HG02642 (cell line): ENCODE data around the gene PCSK6.
"Not testable (repeated sequence)": the region's sequence is repeated elsewhere in the genome, so short reads cannot be mapped to it uniquely, and the experiment has no call there.

Experiments
- ATAC-seq: cut with Tn5 transposase; IDR thresholded peaks from one replicate; pipeline ENCODE4 v1.9.1; 2021; ENCODE audit warnings: mild to moderate bottlenecking; ENCODE audit not compliant: unreplicated experiment, poor library complexity

Gene PCSK6

GRCh38 chr15:101390060-101390459 lies 99.4 kb downstream of the PCSK6 start:
- no peak for ATAC-seq

GRCh38 chr15:101389362-101389761 lies 100.1 kb downstream of the PCSK6 start:
- ATAC-seq = no peak

DNA sequence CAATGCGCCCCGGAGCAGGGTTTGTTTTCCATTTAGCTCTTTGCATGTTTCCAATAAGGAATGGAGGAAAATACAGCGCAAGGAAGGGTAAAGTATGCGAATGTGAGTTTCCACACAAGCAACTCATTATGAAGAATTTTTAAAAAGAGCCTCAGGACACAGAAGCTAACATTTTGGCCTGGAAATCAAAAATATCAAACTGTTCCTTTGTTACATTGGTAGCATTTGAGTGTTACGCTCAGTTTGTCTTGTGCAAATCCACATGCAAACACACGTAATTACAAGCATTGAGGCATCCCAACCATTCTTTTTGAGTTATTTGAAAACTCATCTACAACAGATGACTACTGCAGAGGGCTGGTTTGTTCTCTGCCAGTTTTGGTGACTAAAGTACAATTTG lies 101.5 kb downstream of the PCSK6 start:
- ATAC-seq = no peak

- no peak for ATAC-seq
Measured at GRCh38 chr15:101387574-101387973, 101.9 kb downstream of the PCSK6 start.

GRCh38 chr15:101386967-101387366 lies 102.5 kb downstream of the PCSK6 start:
- ATAC-seq = no peak

- no peak for ATAC-seq
Measured at GRCh38 chr15:101386006-101386405, 103.5 kb downstream of the PCSK6 start.

DNA sequence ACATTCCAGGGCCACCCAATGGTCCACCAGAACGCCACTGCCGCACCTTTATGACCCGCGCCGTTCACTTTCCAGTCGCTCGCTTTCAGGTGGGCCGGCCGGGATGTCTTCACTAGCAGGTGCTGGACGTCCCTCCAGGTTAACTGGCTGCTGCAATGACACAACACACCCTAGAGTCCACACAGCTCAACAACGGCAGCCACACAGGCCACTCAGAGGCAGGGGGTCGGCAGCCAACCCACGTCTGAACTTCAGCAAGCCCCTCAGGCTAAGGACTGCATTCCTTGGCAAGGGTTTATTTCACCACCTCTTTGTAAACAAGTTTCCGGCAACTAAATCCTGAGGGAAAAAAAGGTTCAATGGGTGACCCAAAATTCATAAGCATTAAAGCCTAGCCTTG lies 105.2 kb downstream of the PCSK6 start:
- no peak for ATAC-seq

DNA sequence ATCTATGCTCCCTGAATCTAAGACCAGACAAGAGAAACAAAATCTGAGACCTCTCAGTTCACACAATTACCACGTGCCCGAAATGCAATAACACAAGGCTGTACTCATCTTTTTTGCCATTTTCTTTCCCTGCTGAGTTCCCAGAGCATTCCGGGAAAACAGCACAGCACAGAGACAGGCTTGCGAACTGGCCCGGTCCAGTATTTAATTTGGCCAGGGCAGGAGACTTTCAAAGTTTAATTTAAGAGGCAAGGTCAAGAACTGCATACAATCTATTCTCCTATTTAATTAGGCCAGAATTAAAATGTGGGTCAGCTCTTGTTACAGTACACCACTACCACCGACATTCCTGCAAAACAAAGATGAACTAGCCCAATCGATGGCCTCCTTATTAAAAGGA lies 107.0 kb downstream of the PCSK6 start:
- ATAC-seq = no peak

DNA sequence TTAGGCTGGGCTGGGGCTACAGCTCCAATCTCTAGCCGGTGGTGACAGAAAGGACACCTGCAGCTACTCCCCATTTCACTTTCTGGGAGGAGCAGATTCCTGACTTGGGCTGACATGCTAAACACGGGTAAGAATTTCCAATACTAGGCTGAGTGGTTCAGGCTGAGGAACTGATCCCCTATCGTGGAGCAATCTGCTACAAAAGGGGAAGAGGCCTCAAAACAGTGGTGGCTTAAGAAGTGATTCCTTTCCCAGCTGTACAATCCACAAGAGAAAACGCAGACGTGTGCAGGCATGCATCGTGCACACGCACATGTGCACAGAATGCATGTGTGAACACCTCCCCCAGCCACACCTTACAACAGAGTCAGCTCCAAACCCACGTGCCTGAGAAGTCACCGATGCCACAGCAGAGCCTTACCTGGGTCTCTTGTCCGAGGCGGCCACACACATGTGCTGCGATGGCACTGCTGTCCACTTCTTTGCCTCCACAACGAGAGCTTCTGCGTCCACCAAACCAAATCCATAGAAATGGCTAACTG lies 107.8 kb downstream of the PCSK6 start:
- no peak for ATAC-seq

- ATAC-seq = no peak
Measured at GRCh38 chr15:101380146-101380545, 109.4 kb downstream of the PCSK6 start.

GRCh38 chr15:101379647-101380046 lies 109.9 kb downstream of the PCSK6 start:
- ATAC-seq = no peak

- ATAC-seq = no peak
Measured at GRCh38 chr15:101378879-101379278, 110.6 kb downstream of the PCSK6 start.

GRCh38 chr15:101378171-101378755 lies 111.2 kb downstream of the PCSK6 start:
- ATAC-seq = no peak

GRCh38 chr15:101376615-101377395 lies 112.7 kb downstream of the PCSK6 start:
- no peak for ATAC-seq

GRCh38 chr15:101375006-101375405 lies 114.5 kb downstream of the PCSK6 start:
- ATAC-seq = not testable (repeated sequence)

DNA sequence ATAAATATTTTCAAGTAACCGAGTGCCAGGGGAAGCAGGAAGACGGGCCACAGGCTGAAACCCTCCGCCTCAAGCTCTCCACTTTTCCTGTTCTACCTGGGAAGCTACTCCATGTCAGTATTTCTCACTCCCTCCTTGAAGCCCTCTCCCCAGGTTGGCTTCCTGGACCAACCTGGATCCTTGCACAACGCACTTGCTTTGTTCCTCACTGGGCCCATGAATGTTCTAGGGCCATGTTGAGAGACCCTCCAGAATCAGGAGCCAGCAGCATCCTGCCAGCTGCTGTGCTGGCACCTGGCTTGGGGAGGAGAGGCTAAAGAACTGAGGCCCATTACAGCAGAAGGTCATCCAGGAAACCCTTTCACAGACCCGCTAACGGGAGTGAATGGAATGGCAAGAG lies 115.2 kb downstream of the PCSK6 start:
- no peak for ATAC-seq

GRCh38 chr15:101373577-101373976 lies 115.9 kb downstream of the PCSK6 start:
- no peak for ATAC-seq

DNA sequence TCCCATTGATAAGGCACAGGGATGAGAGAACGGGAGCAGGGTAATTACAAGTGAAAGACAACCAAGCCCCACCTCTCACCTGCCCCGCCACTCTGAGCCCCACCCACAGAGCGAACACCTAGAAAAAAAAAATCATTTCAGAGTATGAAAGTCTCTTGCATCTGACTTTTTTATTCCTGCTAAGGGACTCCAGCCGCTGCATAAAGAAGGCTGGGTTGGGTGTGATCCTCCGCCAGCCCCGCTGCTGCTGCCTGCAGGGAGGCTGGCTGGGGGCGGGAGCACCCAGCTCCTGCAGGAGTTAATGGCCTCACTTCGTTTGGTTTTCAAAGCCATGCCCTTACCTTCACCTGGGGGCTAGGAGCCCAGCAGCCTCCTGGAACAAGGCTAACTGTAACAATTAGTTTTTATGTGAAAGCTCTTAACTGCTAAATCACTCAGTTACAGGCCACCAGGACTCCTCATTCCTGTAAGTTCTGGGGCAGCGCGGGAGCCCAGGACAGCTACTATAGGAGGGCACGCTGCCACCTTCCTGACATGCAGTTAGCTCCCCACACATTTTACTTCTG lies 116.5 kb downstream of the PCSK6 start:
- ATAC-seq = no peak

GRCh38 chr15:101372149-101372577 lies 117.3 kb downstream of the PCSK6 start:
- ATAC-seq = no peak

- ATAC-seq = no peak
Measured at GRCh38 chr15:101371519-101371918, 118.0 kb downstream of the PCSK6 start.

- no peak for ATAC-seq
Measured at GRCh38 chr15:101371081-101371480, 118.4 kb downstream of the PCSK6 start.
